ENCODE data around the gene ERG.

ERG gene

DNA sequence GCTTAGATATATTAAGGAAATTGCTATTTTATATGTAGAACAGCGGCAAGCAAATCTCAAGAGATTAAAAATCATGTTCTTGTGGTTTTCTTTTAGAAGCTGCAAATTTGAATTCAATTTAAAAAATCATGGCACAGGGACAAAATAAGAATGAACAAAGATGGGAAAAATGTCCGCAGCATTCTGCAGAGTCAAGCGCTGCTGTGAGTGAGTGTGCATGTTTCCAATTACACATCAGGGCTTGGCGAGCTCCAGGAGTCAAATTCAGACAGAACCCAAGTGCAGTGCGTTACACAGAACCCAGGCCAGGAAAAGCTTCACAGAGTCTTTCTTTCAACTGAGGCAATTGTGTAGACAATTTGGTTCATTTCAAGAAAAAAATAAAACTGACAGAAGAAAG lies 33.3 kb upstream of the ERG start:
- no peak overlapping the region for H3K9ac ChIP-seq (ENCODE audit: low read depth, low read length, poor library complexity, severe bottlenecking)
- TF ChIP-seq, protein P1, sequence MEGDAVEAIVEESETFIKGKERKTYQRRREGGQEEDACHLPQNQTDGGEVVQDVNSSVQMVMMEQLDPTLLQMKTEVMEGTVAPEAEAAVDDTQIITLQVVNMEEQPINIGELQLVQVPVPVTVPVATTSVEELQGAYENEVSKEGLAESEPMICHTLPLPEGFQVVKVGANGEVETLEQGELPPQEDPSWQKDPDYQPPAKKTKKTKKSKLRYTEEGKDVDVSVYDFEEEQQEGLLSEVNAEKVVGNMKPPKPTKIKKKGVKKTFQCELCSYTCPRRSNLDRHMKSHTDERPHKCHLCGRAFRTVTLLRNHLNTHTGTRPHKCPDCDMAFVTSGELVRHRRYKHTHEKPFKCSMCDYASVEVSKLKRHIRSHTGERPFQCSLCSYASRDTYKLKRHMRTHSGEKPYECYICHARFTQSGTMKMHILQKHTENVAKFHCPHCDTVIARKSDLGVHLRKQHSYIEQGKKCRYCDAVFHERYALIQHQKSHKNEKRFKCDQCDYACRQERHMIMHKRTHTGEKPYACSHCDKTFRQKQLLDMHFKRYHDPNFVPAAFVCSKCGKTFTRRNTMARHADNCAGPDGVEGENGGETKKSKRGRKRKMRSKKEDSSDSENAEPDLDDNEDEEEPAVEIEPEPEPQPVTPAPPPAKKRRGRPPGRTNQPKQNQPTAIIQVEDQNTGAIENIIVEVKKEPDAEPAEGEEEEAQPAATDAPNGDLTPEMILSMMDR (conservative IDR thresholded peaks at IDR 0.05; ENCODE audit: low read length): no peak
- no peak for TF ChIP-seq EZH2phosphoT487 (IDR thresholded peaks at IDR 0.05; ENCODE audit: borderline replicate concordance)
- no peaks in the 10 kb centered on the region for H3K36me3 ChIP-seq (ENCODE audit: insufficient read depth, low read length)
- H3K79me2 ChIP-seq (ENCODE audit: insufficient read depth, low read length): no peaks in the 10 kb centered on the region
- no peaks in the 10 kb centered on the region for H3K27me3 ChIP-seq (ENCODE audit: insufficient read depth, low read length, poor library complexity, severe bottlenecking)
- no peaks in the 10 kb centered on the region for H3K9me2 ChIP-seq (replicated peaks; ENCODE audit: low read depth, low read length)
- no peak overlapping the region for H3K4me3 ChIP-seq (ENCODE audit: low read length, poor library complexity, severe bottlenecking)
- no peaks in the 10 kb centered on the region for H3F3A ChIP-seq (ENCODE audit: low read depth)
- no peaks in the 10 kb centered on the region for H3K9me3 ChIP-seq (ENCODE audit: insufficient read depth, low read depth, low read length)
- H4K20me1 ChIP-seq (ENCODE audit: insufficient read depth, low read length, poor library complexity, severe bottlenecking): no peaks in the 10 kb centered on the region
- H3K4me1 ChIP-seq (ENCODE audit: insufficient read depth, low read length, poor library complexity, severe bottlenecking): no peaks in the 10 kb centered on the region
- H2AFZ ChIP-seq (ENCODE audit: low read length): no peak overlapping the region
- no peak overlapping the region for H3K4me2 ChIP-seq (ENCODE audit: low read depth, low read length, poor library complexity, severe bottlenecking)

DNA sequence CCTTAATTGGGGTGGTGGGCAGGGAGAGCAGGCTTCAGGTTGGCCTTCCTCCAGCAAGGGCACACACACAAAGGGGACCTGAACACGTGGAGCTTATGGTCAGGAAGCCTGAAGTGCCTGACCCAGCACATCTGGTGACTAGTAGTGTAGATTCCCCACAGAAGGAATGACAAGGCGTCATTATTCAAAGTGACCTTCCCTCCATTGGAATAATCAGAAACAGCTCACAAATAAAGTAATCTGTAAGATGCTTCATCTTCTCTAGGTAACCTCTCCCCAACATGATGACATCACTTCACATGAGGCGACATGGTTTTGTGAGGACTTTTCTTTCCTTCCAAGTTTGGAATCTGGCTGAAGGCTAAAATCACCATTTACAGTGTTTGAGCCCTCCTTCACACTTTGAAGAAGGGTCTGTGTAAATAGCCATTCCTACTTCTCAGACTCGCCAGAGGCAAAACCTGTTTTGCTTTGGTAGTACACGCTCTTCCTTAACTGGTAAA lies 32.8 kb upstream of the ERG start:
- no peaks in the 10 kb centered on the region for H4K20me1 ChIP-seq (ENCODE audit: insufficient read depth, low read length, poor library complexity, severe bottlenecking)
- H2AFZ ChIP-seq (ENCODE audit: low read length): no peak overlapping the region
- TF ChIP-seq, protein P1 (conservative IDR thresholded peaks at IDR 0.05; ENCODE audit: low read length): no peak
- no peak for TF ChIP-seq EZH2phosphoT487 (IDR thresholded peaks at IDR 0.05; ENCODE audit: borderline replicate concordance)
- H3K4me2 ChIP-seq (ENCODE audit: low read depth, low read length, poor library complexity, severe bottlenecking): no peak overlapping the region
- no peaks in the 10 kb centered on the region for H3K9me2 ChIP-seq (replicated peaks; ENCODE audit: low read depth, low read length)
- no peak overlapping the region for H3K4me3 ChIP-seq (ENCODE audit: low read length, poor library complexity, severe bottlenecking)
- H3F3A ChIP-seq (ENCODE audit: low read depth): no peaks in the 10 kb centered on the region
- H3K9ac ChIP-seq (ENCODE audit: low read depth, low read length, poor library complexity, severe bottlenecking): no peak overlapping the region
- H3K27me3 ChIP-seq (ENCODE audit: insufficient read depth, low read length, poor library complexity, severe bottlenecking): no peaks in the 10 kb centered on the region
- H3K36me3 ChIP-seq (ENCODE audit: insufficient read depth, low read length): no peaks in the 10 kb centered on the region
- H3K79me2 ChIP-seq (ENCODE audit: insufficient read depth, low read length): no peaks in the 10 kb centered on the region
- no peaks in the 10 kb centered on the region for H3K4me1 ChIP-seq (ENCODE audit: insufficient read depth, low read length, poor library complexity, severe bottlenecking)
- no peaks in the 10 kb centered on the region for H3K9me3 ChIP-seq (ENCODE audit: insufficient read depth, low read depth, low read length)

DNA sequence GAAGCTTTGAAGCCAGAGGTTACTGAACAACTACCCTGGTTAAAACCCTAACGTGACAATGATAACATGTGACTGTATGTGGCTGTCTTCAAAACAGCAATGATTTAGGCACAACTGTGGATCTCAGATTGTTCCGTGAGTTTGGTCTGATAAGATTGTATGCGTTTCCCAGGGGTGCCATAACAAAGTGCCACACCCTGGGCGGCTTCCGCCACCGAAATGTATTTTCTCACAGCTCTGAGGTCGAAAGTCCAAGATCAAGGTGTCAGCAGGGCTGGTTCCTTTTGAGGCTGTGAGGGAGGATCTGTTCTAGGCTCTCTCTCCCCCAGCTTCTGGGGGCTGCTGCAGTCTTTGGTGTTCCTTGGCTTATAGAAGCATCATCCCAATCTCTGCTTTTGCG lies 29.5 kb upstream of the ERG start:
- no peaks in the 10 kb centered on the region for H3K9me3 ChIP-seq (ENCODE audit: insufficient read depth, low read depth, low read length)
- no peaks in the 10 kb centered on the region for H3K36me3 ChIP-seq (ENCODE audit: insufficient read depth, low read length)
- H3K27me3 ChIP-seq (ENCODE audit: insufficient read depth, low read length, poor library complexity, severe bottlenecking): no peaks in the 10 kb centered on the region
- H3K79me2 ChIP-seq (ENCODE audit: insufficient read depth, low read length): no peaks in the 10 kb centered on the region
- no peak overlapping the region for H2AFZ ChIP-seq (ENCODE audit: low read length)
- no peak overlapping the region for H3K4me2 ChIP-seq (ENCODE audit: low read depth, low read length, poor library complexity, severe bottlenecking)
- TF ChIP-seq, protein P1 (conservative IDR thresholded peaks at IDR 0.05; ENCODE audit: low read length): no peak
- no peak for TF ChIP-seq EZH2phosphoT487 (IDR thresholded peaks at IDR 0.05; ENCODE audit: borderline replicate concordance)
- no peaks in the 10 kb centered on the region for H3K9me2 ChIP-seq (replicated peaks; ENCODE audit: low read depth, low read length)
- H4K20me1 ChIP-seq (ENCODE audit: insufficient read depth, low read length, poor library complexity, severe bottlenecking): no peaks in the 10 kb centered on the region
- H3F3A ChIP-seq (ENCODE audit: low read depth): no peaks in the 10 kb centered on the region
- no peak overlapping the region for H3K9ac ChIP-seq (ENCODE audit: low read depth, low read length, poor library complexity, severe bottlenecking)
- no peak overlapping the region for H3K4me3 ChIP-seq (ENCODE audit: low read length, poor library complexity, severe bottlenecking)
- no peaks in the 10 kb centered on the region for H3K4me1 ChIP-seq (ENCODE audit: insufficient read depth, low read length, poor library complexity, severe bottlenecking)
